Breast epithelium (tissue), 3 donors: ENCODE data around the gene ELP5.

Experiments
- POLR2AphosphoS5 ChIP-seq, 3 donors: sonication (generic); formaldehyde crosslinking; IDR thresholded peaks; one replicate each; pipeline ENCODE4 v1.6.1; 2017; ENCODE audit warnings: antibody characterized with exemption in 3 of 3
- TF ChIP-seq, protein P1 (sequence below), 3 donors: fragments of 450-650 bp; IDR thresholded peaks; one replicate each; pipeline ENCODE4 v1.5.1; 2016 to 2017; ENCODE audit warnings: antibody characterized with exemption in 3 of 3, mild to moderate bottlenecking in 3 of 3, moderate library complexity in 3 of 3

DNA sequence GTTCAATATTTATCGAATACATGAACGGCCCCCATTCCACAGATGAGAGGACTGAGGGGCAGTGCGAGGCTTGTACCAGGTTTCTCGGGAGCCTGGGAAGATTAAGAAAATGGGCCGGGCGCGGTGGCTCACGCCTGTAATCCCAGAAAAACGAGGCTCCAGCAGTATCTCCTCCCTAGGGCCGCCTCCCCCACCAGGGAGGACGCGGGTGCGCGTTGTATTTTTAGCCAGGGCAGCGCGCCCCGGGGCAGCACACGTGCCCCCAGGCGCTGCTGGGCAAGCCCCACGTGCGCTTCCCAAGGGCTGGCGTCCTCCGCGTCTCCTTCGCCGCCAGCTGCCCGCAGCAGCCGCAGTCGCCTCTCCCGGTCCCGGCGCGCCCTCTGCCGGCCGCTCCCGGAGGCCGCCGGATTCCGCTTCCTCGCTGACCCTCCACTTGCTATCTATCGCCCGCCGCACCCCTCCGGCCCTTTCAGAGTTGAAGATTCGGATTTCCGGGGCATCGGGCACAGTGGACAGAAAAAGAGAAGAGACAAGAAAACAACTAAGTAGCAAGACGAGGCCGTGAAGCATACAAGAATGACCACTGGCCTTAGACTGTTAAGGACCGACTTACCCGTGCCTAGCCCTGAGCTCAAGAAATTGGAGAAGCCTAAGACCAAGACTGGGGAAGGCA is 44.3 kb downstream of the ELP5 start:
- TF ChIP-seq, protein P1, sequence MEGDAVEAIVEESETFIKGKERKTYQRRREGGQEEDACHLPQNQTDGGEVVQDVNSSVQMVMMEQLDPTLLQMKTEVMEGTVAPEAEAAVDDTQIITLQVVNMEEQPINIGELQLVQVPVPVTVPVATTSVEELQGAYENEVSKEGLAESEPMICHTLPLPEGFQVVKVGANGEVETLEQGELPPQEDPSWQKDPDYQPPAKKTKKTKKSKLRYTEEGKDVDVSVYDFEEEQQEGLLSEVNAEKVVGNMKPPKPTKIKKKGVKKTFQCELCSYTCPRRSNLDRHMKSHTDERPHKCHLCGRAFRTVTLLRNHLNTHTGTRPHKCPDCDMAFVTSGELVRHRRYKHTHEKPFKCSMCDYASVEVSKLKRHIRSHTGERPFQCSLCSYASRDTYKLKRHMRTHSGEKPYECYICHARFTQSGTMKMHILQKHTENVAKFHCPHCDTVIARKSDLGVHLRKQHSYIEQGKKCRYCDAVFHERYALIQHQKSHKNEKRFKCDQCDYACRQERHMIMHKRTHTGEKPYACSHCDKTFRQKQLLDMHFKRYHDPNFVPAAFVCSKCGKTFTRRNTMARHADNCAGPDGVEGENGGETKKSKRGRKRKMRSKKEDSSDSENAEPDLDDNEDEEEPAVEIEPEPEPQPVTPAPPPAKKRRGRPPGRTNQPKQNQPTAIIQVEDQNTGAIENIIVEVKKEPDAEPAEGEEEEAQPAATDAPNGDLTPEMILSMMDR (IDR thresholded peaks at IDR 0.05) = peak; percentile 72 to 96 (median 91)
- peak; percentile 15 to 59 (median 40) for TF ChIP-seq POLR2AphosphoS5 (IDR thresholded peaks at IDR 0.05)
